HepG2 (cell line): ENCODE results near the gene RPS5. TPM values are rescaled to one million over a fixed set of nuclear protein-coding genes. Genes with fewer than 3 reads are reported as not detected.

ENCODE experiments used
- DNMT1 ChIP-seq: sonication (generic); formaldehyde crosslinking; IDR thresholded peaks from 2 replicates; pipeline ENCODE4 v1.5.1; 2020; ENCODE audit warnings: mild to moderate bottlenecking, missing genetic modification reagents
- HOXA5 ChIP-seq: sonication (generic); formaldehyde crosslinking; IDR thresholded peaks from 2 replicates; pipeline ENCODE4 v1.4.0; 2020; ENCODE audit warnings: missing genetic modification reagents
- IRF9 ChIP-seq: sonication (generic); formaldehyde crosslinking; IDR thresholded peaks from 2 replicates; pipeline ENCODE4 v1.8.0; 2022; ENCODE audit warnings: missing genetic modification reagents, mild to moderate bottlenecking, borderline replicate concordance
- KLF16 ChIP-seq, 2 experiments: sonication (generic) in 1 of 2; formaldehyde crosslinking in 1 of 2; IDR thresholded peaks; 2 replicates each; pipeline versions ENCODE4 v1.6.1 to v1.8.0; 2016 to 2023; ENCODE audit warnings: missing genetic modification reagents in 2 of 2, missing compliant biosample characterization in 1 of 2
- MAX ChIP-seq: IDR thresholded peaks from 2 replicates; pipeline ENCODE4 v1.6.1; 2012; ENCODE audit warnings: inconsistent platforms
- MED8 ChIP-seq: sonication (generic); formaldehyde crosslinking; IDR thresholded peaks from 2 replicates; pipeline ENCODE4 v1.8.1; 2023; ENCODE audit warnings: mild to moderate bottlenecking, missing genetic modification reagents; ENCODE audit not compliant: insufficient replicate concordance
- MYPOP ChIP-seq: sonication (generic); formaldehyde crosslinking; IDR thresholded peaks from 2 replicates; pipeline ENCODE4 v1.8.1; 2023; ENCODE audit warnings: mild to moderate bottlenecking, moderate library complexity, missing genetic modification reagents
- NR2C2 ChIP-seq: sonication (generic); formaldehyde crosslinking; IDR thresholded peaks from 2 replicates; pipeline ENCODE4 v1.4.0; 2020; ENCODE audit warnings: missing genetic modification reagents, mild to moderate bottlenecking, moderate library complexity, borderline replicate concordance
- PRMT3 ChIP-seq: sonication (generic); formaldehyde crosslinking; IDR thresholded peaks from 2 replicates; pipeline ENCODE4 v1.8.1; 2022; ENCODE audit warnings: low read depth, mild to moderate bottlenecking, moderate library complexity, missing genetic modification reagents, borderline replicate concordance
- RBAK ChIP-seq: sonication (generic); formaldehyde crosslinking; IDR thresholded peaks from 2 replicates; pipeline ENCODE4 v1.5.1; 2020; ENCODE audit warnings: mild to moderate bottlenecking, missing genetic modification reagents
- SALL2 ChIP-seq: sonication (generic); formaldehyde crosslinking; IDR thresholded peaks from 2 replicates; pipeline ENCODE4 v1.8.1; 2023; ENCODE audit warnings: mild to moderate bottlenecking, missing genetic modification reagents, inconsistent platforms
- TCF7 ChIP-seq: sonication (generic); IDR thresholded peaks from 2 replicates; pipeline ENCODE4 v1.6.1; 2016; ENCODE audit warnings: antibody characterized with exemption, low read depth
- ZBTB1 ChIP-seq: sonication (generic); formaldehyde crosslinking; IDR thresholded peaks from 2 replicates; pipeline ENCODE4 v1.4.0; 2020; ENCODE audit warnings: missing genetic modification reagents, borderline replicate concordance
- ZBTB2 ChIP-seq: sonication (generic); formaldehyde crosslinking; IDR thresholded peaks from 2 replicates; pipeline ENCODE4 v1.8.0; 2022; ENCODE audit warnings: low read depth, missing genetic modification reagents
- ZBTB20 ChIP-seq: sonication (generic); formaldehyde crosslinking; IDR thresholded peaks from 2 replicates; pipeline ENCODE4 v1.8.1; 2023; ENCODE audit warnings: missing genetic modification reagents, low read depth, mild to moderate bottlenecking, borderline replicate concordance
- ZBTB44 ChIP-seq: sonication (generic); formaldehyde crosslinking; IDR thresholded peaks from 2 replicates; pipeline ENCODE4 v1.4.0; 2020; ENCODE audit warnings: missing genetic modification reagents
- ZBTB7B ChIP-seq: sonication (generic); formaldehyde crosslinking; IDR thresholded peaks from 2 replicates; pipeline ENCODE4 v1.4.0; 2020; ENCODE audit warnings: missing genetic modification reagents
- ZEB1 ChIP-seq: IDR thresholded peaks from 2 replicates; pipeline ENCODE4 v1.6.1; 2012; ENCODE audit warnings: mild to moderate bottlenecking, low read depth, inconsistent platforms; ENCODE audit not compliant: insufficient replicate concordance
- ZNF317 ChIP-seq: sonication (generic); formaldehyde crosslinking; IDR thresholded peaks from 2 replicates; pipeline ENCODE4 v1.5.0; 2020; ENCODE audit warnings: mild to moderate bottlenecking, missing genetic modification reagents
- ZNF331 ChIP-seq: sonication (generic); formaldehyde crosslinking; IDR thresholded peaks from 2 replicates; pipeline ENCODE4 v1.4.0; 2020; ENCODE audit warnings: missing genetic modification reagents
- ZNF350 ChIP-seq: sonication (generic); formaldehyde crosslinking; IDR thresholded peaks from 2 replicates; pipeline ENCODE4 v1.4.0; 2020; ENCODE audit warnings: mild to moderate bottlenecking, low read depth, missing genetic modification reagents, borderline replicate concordance
- ZNF7 ChIP-seq: IDR thresholded peaks from 2 replicates; pipeline ENCODE4 v1.6.1; 2016; ENCODE audit warnings: missing biosample characterization, missing genetic modification reagents
- ZNF704 ChIP-seq: sonication (generic); formaldehyde crosslinking; IDR thresholded peaks from 2 replicates; pipeline ENCODE4 v1.8.1; 2023; ENCODE audit warnings: mild to moderate bottlenecking, inconsistent platforms, moderate library complexity, missing genetic modification reagents, borderline replicate concordance
- polyA plus RNA-seq, 8 experiments: library from polyadenylated mRNA; depleted of rRNA in 3 of 8; stranded (reverse) in 7 of 8; unstranded in 1 of 8; fragments of >200 nt; fragmentation: Illumina TruSeq in 4 of 8; extraction: Trizol in 4 of 8; gene quantifications; 2 replicates each; pipeline versions ENCODE4 v1.2.1 to v1.2.3, GENCODE V29; 2011 to 2016; ENCODE audit warnings: low read depth in 4 of 8, missing spikeins in 1 of 8, mixed read lengths in 1 of 8; ENCODE audit not compliant: insufficient read depth in 1 of 8
- total RNA-seq, 5 experiments: library from RNA; depleted of rRNA; stranded (reverse); fragments of >200 nt; fragmentation: Illumina TruSeq; extraction: Trizol; gene quantifications; 2 replicates each; pipeline ENCODE4 v1.2.3, GENCODE V29; 2016; ENCODE audit warnings: low read depth in 1 of 5

Gene RPS5
- total and polyA plus RNA-seq, 2 of the 13 experiments (the other 11 are each of a cell fraction or from before 2014, with no cell fraction given): 1,544 to 4,408 TPM

GRCh38 chr19:58386576-58387337 lies at the start of gene RPS5 (continued):
- TF ChIP-seq NR2C2 (CRISPR knock-in tag): peak; percentile 100
- no peak for TF ChIP-seq ZBTB1 (CRISPR knock-in tag)
- TF ChIP-seq ZNF7: no peak
- TF ChIP-seq ZBTB7B: no peak
- no peak for TF ChIP-seq ZBTB44 (CRISPR knock-in tag)
- TF ChIP-seq DNMT1 (CRISPR knock-in tag): no peak
- TF ChIP-seq ZNF331 (CRISPR knock-in tag): peak; percentile 33; the same call in 1 of the 2 replicates
- TF ChIP-seq RBAK (CRISPR knock-in tag): no peak
- no peak for TF ChIP-seq TCF7
- peak; percentile 73 for TF ChIP-seq HOXA5
- peak in 1 of 2 experiments; percentile 57; a peak in 2 of 4 replicates for TF ChIP-seq KLF16 (CRISPR knock-in tag; IDR thresholded peaks at IDR 0.05)
- peak; percentile 62; the same call in 1 of the 2 replicates for TF ChIP-seq ZNF317
- TF ChIP-seq ZEB1: peak; percentile 67
- no peak for TF ChIP-seq ZBTB20 (CRISPR knock-in tag)
- peak; percentile 87 for TF ChIP-seq ZNF350 (CRISPR knock-in tag)
- TF ChIP-seq PRMT3: no peak
- no peak; the same call in none of the 2 replicates for TF ChIP-seq ZNF704 (CRISPR knock-in tag)
- peak; percentile 82; the same call in 1 of the 2 replicates for TF ChIP-seq IRF9 (CRISPR knock-in tag)
- peak; percentile 24; the same call in 1 of the 2 replicates for TF ChIP-seq ZBTB2
- TF ChIP-seq MED8 (CRISPR knock-in tag): peak; percentile 86
- peak; percentile 88 for TF ChIP-seq SALL2 (CRISPR knock-in tag)
- peak; percentile 96 for TF ChIP-seq MAX
- TF ChIP-seq MYPOP (CRISPR knock-in tag): peak; percentile 55; the same call in 1 of the 2 replicates
